Hepatocyte (in vitro differentiated cells): ENCODE data around the gene SLC25A10.

Source experiments
- EZH2 ChIP-seq: fragments of 200-600 bp; sonication (generic); IDR thresholded peaks from 2 replicates; pipeline ENCODE4 v1.6.1; 2016; ENCODE audit warnings: antibody characterized with exemption, mild to moderate bottlenecking, borderline replicate concordance
- EZH2phosphoT487 ChIP-seq: fragments of 200-600 bp; sonication (generic); IDR thresholded peaks from one replicate; pipeline ENCODE4 v1.6.1; 2018; ENCODE audit warnings: antibody characterized with exemption, mild to moderate bottlenecking, low read depth, moderate library complexity; ENCODE audit not compliant: unreplicated experiment, severe bottlenecking
- TF ChIP-seq, protein P1 (sequence below): fragments of 200-600 bp; sonication (generic); IDR thresholded peaks from 2 replicates; pipeline ENCODE4 v1.5.1; 2016; ENCODE audit warnings: antibody characterized with exemption, mild to moderate bottlenecking; ENCODE audit not compliant: poor library complexity

DNA sequence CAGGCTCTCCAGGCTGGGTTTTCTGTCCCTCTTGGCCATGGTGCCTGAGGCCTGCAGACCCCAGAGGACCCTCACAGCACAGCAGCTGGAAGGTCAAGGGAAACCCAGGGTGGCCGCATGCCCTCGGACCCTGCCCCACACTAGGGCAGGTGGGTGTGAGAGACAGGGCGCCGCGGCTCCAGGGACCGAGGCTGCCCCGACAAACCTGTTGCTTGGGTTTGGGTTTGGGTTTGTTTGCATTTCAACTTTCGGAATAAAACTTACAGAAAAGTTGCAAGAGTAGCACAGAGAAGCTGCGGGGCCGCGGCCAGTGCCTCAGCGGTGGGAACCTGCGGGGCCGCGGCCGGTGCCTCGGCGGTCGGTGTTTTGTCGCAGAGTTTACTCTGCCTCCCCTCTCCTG lies 20.5 kb upstream of the SLC25A10 start:
- TF ChIP-seq, protein P1, sequence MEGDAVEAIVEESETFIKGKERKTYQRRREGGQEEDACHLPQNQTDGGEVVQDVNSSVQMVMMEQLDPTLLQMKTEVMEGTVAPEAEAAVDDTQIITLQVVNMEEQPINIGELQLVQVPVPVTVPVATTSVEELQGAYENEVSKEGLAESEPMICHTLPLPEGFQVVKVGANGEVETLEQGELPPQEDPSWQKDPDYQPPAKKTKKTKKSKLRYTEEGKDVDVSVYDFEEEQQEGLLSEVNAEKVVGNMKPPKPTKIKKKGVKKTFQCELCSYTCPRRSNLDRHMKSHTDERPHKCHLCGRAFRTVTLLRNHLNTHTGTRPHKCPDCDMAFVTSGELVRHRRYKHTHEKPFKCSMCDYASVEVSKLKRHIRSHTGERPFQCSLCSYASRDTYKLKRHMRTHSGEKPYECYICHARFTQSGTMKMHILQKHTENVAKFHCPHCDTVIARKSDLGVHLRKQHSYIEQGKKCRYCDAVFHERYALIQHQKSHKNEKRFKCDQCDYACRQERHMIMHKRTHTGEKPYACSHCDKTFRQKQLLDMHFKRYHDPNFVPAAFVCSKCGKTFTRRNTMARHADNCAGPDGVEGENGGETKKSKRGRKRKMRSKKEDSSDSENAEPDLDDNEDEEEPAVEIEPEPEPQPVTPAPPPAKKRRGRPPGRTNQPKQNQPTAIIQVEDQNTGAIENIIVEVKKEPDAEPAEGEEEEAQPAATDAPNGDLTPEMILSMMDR = no peak
- TF ChIP-seq EZH2 (no peak), EZH2phosphoT487 (no peak)
